Stimulated activated CD8-positive, alpha-beta memory T cell treated with anti-CD3 and anti-CD28 coated beads, Interleukin-4, amount 100 ng/mL, for 48 hours (primary cell): ENCODE measurements around the gene FAM114A1.
"Not testable (repeated sequence)": the region's sequence is repeated elsewhere in the genome, so short reads cannot be mapped to it uniquely, and the experiment has no call there.

ENCODE experiments used
- DNase-seq: peaks from one replicate; pipeline ENCODE4 v3.0.0-alpha.2; 2020

FAM114A1 gene

DNA sequence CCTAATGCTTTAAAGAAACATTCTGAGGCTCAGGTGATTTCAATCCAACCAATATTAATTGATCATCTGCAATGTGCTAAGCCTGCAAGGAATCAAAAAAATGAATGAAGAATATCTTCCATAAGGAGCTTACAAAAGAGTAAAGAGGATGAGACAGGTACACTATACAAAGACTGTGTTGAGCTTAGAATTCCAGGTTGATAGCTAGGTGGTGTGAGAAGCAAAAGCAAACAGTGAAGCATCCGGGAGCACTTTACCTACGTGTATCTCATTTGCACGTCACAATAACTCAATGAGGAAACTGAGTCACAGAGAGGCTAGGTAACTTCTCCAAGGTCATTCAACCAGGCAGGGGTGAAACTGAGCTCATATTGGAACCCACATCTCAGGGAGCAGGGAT lies 37.1 kb downstream of the FAM114A1 start:
- DNase-seq = no peak

DNA sequence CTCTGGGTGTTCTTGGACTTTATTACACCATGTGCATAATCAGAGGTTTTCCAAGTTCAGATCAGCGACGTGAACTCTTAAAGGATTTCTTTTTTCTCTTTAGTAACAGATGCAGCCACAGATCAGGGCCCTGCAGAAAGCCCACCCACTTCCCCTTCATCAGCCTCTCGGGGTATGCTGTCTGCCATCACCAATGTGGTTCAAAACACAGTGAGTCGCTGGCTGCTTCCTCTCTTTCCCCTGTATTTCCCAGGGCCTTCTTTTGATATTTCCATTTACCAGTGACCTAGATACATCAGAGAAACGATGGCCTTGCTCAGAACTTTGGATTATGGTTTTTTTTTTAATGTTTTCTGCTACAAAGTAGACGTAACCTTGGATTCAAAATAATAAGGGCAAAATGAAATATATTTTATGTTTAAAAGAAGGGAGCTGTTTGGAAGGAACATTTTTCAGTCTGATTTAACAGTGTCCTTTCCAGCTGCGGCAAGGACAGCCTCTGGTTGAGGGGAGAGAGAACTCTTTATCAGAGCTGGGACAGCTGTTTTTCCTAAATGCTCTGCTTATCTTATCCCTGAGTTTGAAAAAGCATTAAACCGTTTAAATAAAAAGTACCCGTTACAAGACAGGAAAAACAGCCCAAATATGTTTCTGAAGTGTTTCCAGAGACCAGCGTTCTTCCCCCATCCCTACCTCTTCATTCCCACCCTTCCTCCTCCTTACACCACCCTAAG lies 38.2 kb downstream of the FAM114A1 start:
- DNase-seq = no peak

GRCh38 chr4:38907696-38908270 lies 40.2 kb downstream of the FAM114A1 start:
- DNase-seq = no peak

DNA sequence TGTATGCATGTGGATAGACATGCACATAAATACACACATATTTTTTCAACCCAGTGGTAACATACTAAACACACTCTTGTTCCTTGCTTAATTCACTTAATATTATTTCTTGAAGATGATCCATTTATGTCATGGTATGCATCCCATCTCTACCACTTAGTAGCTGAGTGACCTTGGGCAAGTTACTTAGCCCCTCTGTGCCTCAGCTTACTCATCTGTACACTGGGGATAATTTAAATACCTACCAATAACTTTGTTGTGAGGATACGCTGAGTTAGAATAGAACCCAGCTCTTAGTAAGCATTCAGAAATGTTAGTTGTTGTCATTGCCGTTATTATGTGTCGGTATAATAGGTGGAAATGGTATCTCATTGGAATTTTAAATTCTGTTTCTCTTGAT lies 41.4 kb downstream of the FAM114A1 start:
- no peak for DNase-seq

DNA sequence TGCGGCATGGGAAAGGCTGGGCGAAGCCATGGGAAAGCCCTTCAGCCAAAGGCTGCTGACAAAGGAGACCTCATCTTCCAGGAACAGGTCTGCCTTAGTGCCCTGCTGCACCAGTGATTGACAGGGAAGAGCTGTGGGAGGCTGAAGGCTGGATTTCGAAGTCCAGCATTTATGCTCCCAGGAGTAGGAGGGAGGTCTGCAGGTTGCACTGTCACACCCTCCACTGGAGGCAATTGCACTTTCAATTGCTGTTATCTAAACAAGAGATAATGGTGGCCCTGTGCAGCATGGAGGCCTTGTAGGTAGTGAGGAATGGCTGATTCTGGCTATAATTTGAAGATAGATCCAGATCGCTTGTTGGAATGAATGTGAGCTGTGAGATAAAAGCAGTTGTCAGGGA lies 43.7 kb downstream of the FAM114A1 start:
- no peak for DNase-seq

DNA sequence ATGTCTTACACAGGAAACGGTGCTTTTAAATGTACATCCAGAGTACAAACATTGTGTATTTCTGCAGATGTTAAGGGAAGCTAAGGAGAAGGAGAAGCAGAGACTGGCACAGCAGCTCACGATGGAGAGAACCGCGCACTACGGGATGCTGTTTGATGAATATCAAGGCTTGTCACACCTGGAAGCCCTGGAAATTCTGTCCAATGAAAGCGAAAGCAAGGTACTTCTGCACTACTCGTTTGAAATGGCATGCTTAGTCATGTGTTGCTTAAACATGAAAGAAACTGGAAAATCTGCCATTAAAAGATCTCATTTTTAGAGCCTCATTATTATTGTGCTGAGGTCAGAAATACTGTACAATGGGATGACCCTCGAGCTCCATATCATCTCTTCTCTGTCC lies 47.2 kb downstream of the FAM114A1 start:
- no peak for DNase-seq

DNA sequence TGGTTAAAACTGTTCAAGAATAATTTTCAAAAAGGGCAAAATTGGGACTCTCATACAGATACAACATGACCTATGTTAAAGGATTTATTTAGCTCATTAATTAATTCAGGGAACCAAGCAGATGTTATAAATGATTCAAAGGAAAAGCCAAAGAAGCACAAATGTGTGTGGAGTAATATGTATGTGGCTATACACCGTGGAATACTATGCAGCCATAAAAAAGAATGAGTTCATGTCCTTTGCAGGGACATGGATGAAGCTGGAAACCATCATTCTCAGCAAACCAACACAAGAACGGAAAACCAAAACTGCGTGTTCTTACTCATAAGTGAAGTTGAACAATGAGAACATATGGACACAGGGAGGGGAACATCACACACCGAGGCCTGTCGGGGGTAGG lies 48.7 kb downstream of the FAM114A1 start:
- not testable (repeated sequence) for DNase-seq

DNA sequence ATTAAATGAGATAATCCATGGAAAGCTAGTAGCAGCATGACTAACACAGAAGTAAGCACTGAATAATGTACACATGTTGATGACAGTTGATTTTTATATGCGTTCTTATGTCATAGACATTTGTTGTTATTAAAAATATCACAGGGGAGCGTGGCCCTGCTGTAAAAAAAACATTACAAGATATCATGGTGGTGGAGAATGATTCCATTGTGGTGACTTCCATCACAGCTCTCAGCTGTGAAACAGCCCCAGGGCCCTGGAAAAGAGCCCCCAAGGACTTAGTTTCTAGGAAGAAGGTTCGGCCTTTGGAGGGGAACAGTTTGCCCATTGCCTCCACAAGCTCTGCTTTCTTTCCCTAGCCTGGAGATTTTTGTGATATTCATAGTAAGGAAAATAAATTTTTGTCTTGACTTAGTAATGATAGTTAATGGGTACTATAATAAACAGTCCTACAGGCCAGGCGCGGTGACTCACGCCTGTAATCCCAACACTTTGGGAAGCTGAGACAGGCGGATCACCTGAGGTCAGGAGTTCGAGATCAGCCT lies 49.9 kb downstream of the FAM114A1 start:
- no peak for DNase-seq

DNA sequence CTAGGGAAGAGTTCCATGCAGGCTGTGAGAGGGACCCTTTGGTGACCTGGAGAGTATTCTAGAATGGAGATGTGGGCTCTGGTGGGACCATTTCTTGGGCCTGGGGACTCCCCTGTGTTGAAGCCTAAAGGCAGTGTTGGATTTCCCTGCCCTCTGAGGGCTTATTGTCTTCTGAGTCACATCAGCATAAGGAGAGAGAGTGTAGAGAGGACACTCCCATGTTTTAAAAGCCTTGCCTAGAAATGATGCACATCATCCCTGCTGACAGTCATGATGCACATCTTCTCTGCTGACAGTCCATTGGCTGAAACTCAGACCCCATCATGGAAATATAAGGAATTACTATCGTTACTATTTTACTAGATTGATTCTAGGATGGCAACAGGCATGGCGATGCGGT lies 51.9 kb downstream of the FAM114A1 start:
- DNase-seq = no peak

DNA sequence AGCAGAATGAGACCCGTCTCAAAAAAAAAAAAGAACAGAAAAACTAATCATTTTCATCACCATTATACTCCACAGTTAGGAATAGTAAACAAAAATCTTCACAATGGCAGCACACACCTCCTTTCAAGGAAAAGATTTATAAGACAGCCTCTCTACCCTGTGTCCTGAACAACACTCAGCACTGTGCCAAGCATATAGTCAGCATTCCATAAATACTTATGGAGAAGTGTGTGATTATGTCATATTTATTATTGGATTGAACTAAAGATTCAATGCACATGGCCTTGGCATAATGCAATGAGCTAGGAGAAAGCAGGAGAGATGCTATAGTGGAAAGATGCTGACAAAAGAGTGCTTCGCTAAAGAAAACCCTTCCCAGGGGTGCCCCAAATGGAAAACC lies 52.6 kb downstream of the FAM114A1 start:
- DNase-seq = no peak

DNA sequence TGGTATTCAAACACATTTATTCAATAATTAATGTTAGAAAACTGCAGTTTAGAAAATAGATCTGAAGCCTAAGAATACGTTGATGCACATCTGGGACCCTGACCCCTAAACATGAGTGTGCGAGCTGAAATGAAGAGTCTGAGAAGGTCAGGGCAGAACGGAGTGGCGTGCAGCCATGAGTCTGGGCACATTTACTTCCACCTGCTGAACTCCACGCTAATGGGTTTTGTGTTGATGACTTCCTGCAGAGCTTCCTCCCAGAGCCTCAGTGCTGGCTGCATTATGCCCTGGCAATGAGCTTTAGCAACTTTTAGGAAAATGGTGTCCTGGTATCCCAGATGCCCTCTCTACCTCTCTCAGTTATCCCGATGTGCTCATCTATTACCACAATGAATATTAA lies 53.1 kb downstream of the FAM114A1 start:
- no peak for DNase-seq

DNA sequence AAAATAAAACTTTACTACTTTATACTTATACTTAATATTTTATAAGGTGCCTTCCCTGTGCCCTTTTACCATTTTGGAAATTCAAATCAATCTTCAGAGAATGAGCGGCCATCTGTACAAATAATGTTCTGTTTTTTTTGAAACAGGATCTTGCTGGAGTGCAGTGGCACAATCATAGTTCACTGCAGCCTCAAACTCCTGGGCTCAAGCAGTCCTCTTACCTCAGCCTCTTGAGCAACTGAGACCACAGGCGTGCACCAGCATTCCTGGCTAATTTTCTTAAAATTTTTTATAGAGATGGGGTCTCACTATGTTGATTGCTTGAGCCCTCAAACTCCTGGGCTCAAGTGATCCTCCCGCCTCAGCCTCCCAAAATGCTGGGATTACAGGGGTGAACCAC lies 53.5 kb downstream of the FAM114A1 start:
- no peak for DNase-seq

DNA sequence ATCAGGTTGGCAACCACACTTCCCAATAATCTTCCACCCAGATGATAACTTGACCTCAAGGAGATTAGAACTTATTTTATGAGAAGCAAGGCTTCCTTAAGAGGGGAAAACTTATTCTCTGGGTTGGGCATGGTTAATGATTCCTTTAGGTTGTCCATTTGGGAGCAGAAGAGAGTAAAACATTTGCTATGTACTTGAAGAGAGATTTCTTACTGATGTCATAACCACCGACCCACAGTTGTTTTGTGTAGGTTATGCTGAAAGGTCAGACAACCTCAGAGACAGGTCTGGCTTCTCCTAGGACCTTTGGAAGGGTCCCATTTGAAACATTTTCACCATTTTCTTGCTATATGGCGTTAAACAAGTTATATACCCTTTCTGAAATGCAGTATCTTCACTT lies 56.1 kb downstream of the FAM114A1 start:
- DNase-seq = no peak

GRCh38 chr4:38924353-38924752 lies 56.7 kb downstream of the FAM114A1 start:
- no peak for DNase-seq

GRCh38 chr4:38925492-38926413 lies 58.1 kb downstream of the FAM114A1 start:
- no peak for DNase-seq

DNA sequence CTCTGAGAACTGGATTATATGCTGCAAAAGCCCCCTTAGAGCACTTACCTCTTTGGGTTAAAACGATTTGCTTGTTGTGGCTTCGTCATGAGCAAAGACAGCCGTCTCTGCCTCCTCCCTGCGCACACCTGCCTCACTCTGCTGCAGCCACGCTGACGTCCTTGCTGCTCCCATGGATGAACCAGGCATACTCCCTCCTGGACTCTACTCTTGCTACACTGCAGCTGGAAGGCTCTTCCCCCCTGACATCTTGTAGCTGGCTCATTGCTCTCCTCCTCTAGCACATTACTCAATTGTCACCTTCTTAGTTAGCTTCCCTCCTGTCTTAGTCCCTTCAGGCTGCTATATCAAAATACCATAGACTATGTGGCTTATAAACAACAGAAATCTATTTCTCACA lies 59.3 kb downstream of the FAM114A1 start:
- no peak for DNase-seq

DNA sequence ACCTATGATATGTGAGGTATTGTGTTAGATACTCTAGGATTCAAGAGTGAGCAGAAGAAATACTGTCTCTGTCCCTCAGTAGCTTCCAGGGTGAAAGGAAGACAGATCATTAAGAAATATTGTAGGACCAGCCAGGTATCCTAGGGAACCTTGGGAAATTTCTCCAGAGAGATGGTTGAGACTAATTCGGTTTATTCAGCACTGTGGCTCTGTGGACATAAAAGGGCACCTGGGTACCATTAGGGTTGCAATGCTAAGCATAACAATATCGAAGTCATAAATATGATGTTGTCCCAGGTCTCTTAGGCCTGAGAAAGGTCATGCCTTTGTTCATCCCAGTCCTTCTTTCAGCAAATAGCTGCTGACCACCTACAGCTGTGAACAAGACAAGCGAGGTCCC lies 61.0 kb downstream of the FAM114A1 start:
- DNase-seq = no peak

GRCh38 chr4:38928974-38929373 lies 61.4 kb downstream of the FAM114A1 start:
- DNase-seq = no peak

GRCh38 chr4:38930204-38930603 lies 62.6 kb downstream of the FAM114A1 start:
- no peak for DNase-seq

GRCh38 chr4:38930707-38931106 lies 63.1 kb downstream of the FAM114A1 start:
- DNase-seq = no peak

DNA sequence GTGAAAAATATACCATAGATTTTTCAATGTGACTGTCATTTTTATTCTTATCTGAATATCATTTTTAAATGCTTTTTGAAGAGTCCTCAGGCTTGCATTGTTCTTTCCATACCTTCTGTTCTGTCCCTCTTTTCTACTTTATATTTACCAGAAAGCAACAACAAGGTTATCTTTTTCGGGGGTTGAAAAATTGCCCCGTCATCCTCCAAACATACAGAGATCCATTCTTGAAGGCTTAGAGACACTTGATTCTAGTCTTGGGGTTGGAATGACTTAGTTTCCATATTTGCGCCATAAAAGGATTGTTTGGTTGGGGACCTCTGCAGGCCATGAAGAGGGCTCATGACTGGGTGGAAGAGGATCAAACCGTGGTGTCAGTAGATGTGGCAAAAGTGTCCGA lies 63.5 kb downstream of the FAM114A1 start:
- no peak for DNase-seq

DNA sequence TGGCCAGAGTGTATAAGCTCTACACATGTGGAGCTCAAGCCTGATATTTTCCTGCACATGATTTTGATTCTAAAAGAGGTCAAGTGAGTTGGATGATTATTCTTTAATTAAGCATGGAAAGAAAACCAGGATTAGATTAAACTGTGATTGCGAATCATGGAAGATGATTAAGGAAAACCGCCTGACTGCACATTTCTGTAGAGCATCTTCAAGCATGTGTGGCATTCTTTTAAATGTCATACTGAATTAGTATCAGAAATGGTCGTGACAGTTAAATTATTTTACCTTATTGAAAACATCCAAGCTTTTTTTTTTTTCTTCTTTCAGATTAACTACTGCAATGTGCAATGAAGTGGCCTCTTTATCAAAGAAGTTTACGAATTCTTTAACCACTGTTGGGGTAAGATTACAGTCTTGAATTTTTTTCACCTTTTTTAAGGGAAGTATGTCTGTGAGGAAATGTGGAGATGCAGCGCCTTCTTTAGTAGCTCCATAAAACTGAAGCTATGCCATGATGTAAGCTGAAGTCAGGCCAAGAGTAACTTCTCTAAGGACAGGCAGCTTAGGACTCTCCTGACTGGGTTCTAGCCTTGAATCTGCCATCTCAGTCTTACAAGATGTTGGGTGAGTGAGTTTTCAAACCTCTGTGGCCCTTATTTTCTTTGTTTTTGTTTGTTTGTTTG lies 67.9 kb downstream of the FAM114A1 start:
- DNase-seq = no peak

- no peak for DNase-seq
Measured at GRCh38 chr4:38939165-38939564, 71.6 kb downstream of the FAM114A1 start.
